Measurements from ENCODE around the gene MAP3K5. TPM values are rescaled to one million over a fixed set of nuclear protein-coding genes. Genes with fewer than 3 reads are reported as not detected.
A peak's percentile ranks its signal among the peaks of the same experiment; 100 is the strongest.

The MAP3K5 gene
- total and polyA plus RNA-seq, 9 of the 15 experiments (the other 6 are each of a cell fraction or from before 2014, with no cell fraction given), result 2.2 to 13.0 (median 9.9) TPM

DNA sequence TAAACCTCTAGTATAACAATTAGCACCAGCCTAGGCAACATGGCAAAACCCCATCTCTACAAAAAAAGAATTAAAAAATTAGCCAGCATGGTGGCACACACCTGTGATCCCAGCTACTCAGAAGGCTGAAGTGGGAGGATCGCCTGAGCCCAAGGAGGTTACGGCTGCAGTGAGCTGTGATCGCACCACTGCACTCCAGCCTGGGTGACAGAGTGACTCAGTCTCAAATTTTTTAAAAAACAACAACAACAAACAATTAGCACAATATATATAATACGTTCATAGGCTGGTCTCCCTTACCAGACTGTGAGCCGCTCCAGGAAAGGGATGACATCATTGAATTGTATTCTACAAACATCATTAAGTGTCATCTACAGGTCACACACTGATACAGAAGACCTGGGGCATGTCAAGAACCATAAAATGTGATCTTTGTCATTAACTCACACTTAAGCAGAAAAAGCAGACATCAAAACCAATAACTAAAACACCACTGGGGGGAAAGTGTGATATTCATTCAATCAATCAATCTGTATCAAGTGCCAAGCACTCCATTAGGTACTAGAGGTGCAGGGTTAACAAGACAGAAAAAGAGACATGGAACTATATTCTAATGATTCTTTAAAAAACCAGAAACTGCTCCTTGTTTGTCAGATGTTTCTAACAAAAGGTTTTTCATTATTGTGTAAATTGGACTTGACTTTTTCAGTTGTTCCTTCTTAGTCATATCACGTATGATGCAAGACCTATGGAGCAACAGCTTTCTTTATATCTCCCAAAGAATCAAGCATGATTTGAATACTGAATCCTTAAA is 17.8 kb downstream of the MAP3K5 start (continued):
- TF ChIP-seq RBM14 (IDR thresholded peaks at IDR 0.05; ENCODE audit: borderline replicate concordance, insufficient read depth, low read depth, low read length) (no peak), TAF15 (IDR thresholded peaks at IDR 0.05; ENCODE audit: low read depth, low read length) (no peak), NFXL1 (CRISPR knock-in tag; IDR thresholded peaks at IDR 0.05) (peak; percentile 76; the same call in 1 of the 2 replicates), ZNF766 (CRISPR knock-in tag; conservative IDR thresholded peaks at IDR 0.05) (no peak), BRCA1 (IDR thresholded peaks at IDR 0.05) (no peak), BRCA1 (CRISPR knock-in tag; IDR thresholded peaks at IDR 0.05) (no peak), XRCC5 (IDR thresholded peaks at IDR 0.05; ENCODE audit: low read depth, low read length) (no peak), RB1 (IDR thresholded peaks at IDR 0.05; ENCODE audit: low read depth) (no peak), ZZZ3 (IDR thresholded peaks at IDR 0.05) (no peak), ZNF239 (CRISPR knock-in tag; IDR thresholded peaks at IDR 0.05) (no peak), NR4A1 (CRISPR knock-in tag; IDR thresholded peaks at IDR 0.05) (no peak), NR4A1 (tag; IDR thresholded peaks at IDR 0.05) (no peak), ZNF274 (IDR thresholded peaks at IDR 0.05; ENCODE audit: borderline replicate concordance, low read depth, low read length) (no peak), ETV5 (CRISPR knock-in tag; IDR thresholded peaks at IDR 0.05; ENCODE audit: low read depth) (no peak), ZNF586 (CRISPR knock-in tag; conservative IDR thresholded peaks at IDR 0.05) (no peak), PCBP1 (IDR thresholded peaks at IDR 0.05; ENCODE audit: low read depth, low read length, poor library complexity, severe bottlenecking) (no peak), TEAD4 (IDR thresholded peaks at IDR 0.05; ENCODE audit: low read length) (no peak), TEAD4 (CRISPR knock-in tag; IDR thresholded peaks at IDR 0.05; ENCODE audit: borderline replicate concordance) (no peak), DMBX1 (CRISPR knock-in tag; IDR thresholded peaks at IDR 0.05; ENCODE audit: borderline replicate concordance) (0 out of 2 replicates have a peak, but pooled peaks have one; percentile 33), ZEB2 (IDR thresholded peaks at IDR 0.05) (no peak), PML (IDR thresholded peaks at IDR 0.05; ENCODE audit: low read length) (no peak), ESRRA (IDR thresholded peaks at IDR 0.05; ENCODE audit: borderline replicate concordance, low read depth) (no peak), ELF2 (CRISPR knock-in tag; IDR thresholded peaks at IDR 0.05) (no peak)
- TF ChIP-seq, protein P1, sequence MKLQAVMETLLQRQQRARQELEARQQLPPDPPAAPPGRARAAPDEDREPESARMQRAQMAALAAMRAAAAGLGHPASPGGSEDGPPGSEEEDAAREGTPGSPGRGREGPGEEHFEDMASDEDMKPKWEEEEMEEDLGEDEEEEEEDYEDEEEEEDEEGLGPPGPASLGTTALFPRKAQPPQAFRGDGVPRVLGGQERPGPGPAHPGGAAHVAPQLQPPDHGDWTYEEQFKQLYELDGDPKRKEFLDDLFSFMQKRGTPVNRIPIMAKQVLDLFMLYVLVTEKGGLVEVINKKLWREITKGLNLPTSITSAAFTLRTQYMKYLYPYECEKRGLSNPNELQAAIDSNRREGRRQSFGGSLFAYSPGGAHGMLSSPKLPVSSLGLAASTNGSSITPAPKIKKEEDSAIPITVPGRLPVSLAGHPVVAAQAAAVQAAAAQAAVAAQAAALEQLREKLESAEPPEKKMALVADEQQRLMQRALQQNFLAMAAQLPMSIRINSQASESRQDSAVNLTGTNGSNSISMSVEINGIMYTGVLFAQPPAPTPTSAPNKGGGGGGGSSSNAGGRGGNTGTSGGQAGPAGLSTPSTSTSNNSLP (IDR thresholded peaks at IDR 0.05; ENCODE audit: borderline replicate concordance, low read depth, low read length), result no peak
- TF ChIP-seq, protein P2, sequence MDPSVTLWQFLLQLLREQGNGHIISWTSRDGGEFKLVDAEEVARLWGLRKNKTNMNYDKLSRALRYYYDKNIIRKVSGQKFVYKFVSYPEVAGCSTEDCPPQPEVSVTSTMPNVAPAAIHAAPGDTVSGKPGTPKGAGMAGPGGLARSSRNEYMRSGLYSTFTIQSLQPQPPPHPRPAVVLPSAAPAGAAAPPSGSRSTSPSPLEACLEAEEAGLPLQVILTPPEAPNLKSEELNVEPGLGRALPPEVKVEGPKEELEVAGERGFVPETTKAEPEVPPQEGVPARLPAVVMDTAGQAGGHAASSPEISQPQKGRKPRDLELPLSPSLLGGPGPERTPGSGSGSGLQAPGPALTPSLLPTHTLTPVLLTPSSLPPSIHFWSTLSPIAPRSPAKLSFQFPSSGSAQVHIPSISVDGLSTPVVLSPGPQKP (CRISPR knock-in tag; IDR thresholded peaks at IDR 0.05), result no peak
- TF ChIP-seq, protein P3, sequence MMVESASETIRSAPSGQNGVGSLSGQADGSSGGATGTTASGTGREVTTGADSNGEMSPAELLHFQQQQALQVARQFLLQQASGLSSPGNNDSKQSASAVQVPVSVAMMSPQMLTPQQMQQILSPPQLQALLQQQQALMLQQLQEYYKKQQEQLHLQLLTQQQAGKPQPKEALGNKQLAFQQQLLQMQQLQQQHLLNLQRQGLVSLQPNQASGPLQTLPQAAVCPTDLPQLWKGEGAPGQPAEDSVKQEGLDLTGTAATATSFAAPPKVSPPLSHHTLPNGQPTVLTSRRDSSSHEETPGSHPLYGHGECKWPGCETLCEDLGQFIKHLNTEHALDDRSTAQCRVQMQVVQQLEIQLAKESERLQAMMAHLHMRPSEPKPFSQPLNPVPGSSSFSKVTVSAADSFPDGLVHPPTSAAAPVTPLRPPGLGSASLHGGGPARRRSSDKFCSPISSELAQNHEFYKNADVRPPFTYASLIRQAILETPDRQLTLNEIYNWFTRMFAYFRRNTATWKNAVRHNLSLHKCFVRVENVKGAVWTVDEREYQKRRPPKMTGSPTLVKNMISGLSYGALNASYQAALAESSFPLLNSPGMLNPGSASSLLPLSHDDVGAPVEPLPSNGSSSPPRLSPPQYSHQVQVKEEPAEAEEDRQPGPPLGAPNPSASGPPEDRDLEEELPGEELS (CRISPR knock-in tag; IDR thresholded peaks at IDR 0.05; ENCODE audit: borderline replicate concordance), result no peak
